Hippocampal formation (tissue), 2 donors: ENCODE results near the gene NDUFS4.
"Not testable (repeated sequence)": the region's sequence is repeated elsewhere in the genome, so short reads cannot be mapped to it uniquely, and the experiment has no call there.

Experiments used
- DNase-seq, 2 donors: peaks; one replicate each; lab custom pipeline; 2025; lab: John Stamatoyannopoulos, UW

Gene NDUFS4

GRCh38 chr5:53575101-53575500 lies 14.7 kb downstream of the NDUFS4 start:
- DNase-seq = no peak

GRCh38 chr5:53575831-53576230 lies 15.4 kb downstream of the NDUFS4 start:
- DNase-seq = no peak

- DNase-seq = no peak
Observed at GRCh38 chr5:53576674-53577073, 16.2 kb downstream of the NDUFS4 start.

- no peak for DNase-seq
Observed at GRCh38 chr5:53578854-53579253, 18.4 kb downstream of the NDUFS4 start.

GRCh38 chr5:53580547-53580946 lies 20.1 kb downstream of the NDUFS4 start:
- no peak for DNase-seq

- no peak for DNase-seq
Observed at GRCh38 chr5:53582225-53582624, 21.8 kb downstream of the NDUFS4 start.

- DNase-seq = no peak
Observed at GRCh38 chr5:53590759-53591158, 30.3 kb downstream of the NDUFS4 start.

- DNase-seq = no peak
Observed at GRCh38 chr5:53594419-53594818, 34.0 kb downstream of the NDUFS4 start.

- no peak for DNase-seq
Observed at GRCh38 chr5:53597894-53598293, 37.5 kb downstream of the NDUFS4 start.

- DNase-seq = no peak
Observed at GRCh38 chr5:53601570-53601969, 41.1 kb downstream of the NDUFS4 start.

GRCh38 chr5:53603009-53603687 lies 42.7 kb downstream of the NDUFS4 start:
- peak; percentile 4 to 35 for DNase-seq

GRCh38 chr5:53604309-53604708 lies 43.9 kb downstream of the NDUFS4 start:
- no peak for DNase-seq

- DNase-seq = no peak
Observed at GRCh38 chr5:53607886-53608285, 47.4 kb downstream of the NDUFS4 start.

GRCh38 chr5:53608897-53609296 lies 48.5 kb downstream of the NDUFS4 start:
- DNase-seq = not testable (repeated sequence)

GRCh38 chr5:53613061-53613460 lies 52.6 kb downstream of the NDUFS4 start:
- DNase-seq = no peak

- DNase-seq = no peak
Observed at GRCh38 chr5:53613536-53613935, 53.1 kb downstream of the NDUFS4 start.

GRCh38 chr5:53614376-53614885 lies 54.0 kb downstream of the NDUFS4 start:
- DNase-seq = no peak

GRCh38 chr5:53616939-53617549 lies 56.6 kb downstream of the NDUFS4 start:
- no peak for DNase-seq

- DNase-seq = no peak
Observed at GRCh38 chr5:53631251-53631650, 70.8 kb downstream of the NDUFS4 start.

GRCh38 chr5:53642061-53642460 lies 81.6 kb downstream of the NDUFS4 start:
- DNase-seq = no peak

- DNase-seq = no peak
Observed at GRCh38 chr5:53643445-53643844, 83.0 kb downstream of the NDUFS4 start.

- no peak for DNase-seq
Observed at GRCh38 chr5:53645078-53645477, 84.6 kb downstream of the NDUFS4 start.

- DNase-seq = no peak
Observed at GRCh38 chr5:53649352-53649751, 88.9 kb downstream of the NDUFS4 start.

GRCh38 chr5:53660573-53660972 lies 100.1 kb downstream of the NDUFS4 start:
- DNase-seq = not testable (repeated sequence)
